KMS-11 (cell line): ENCODE results near the gene VLDLR.
"Not testable (repeated sequence)": the region's sequence is repeated elsewhere in the genome, so short reads cannot be mapped to it uniquely, and the experiment has no call there.

Experiments used
- H2AFZ ChIP-seq: fragments of 200-600 bp; sonication (generic); 2 replicates; pipeline ENCODE4 v1.6.1; 2016; ENCODE audit warnings: antibody characterized with exemption, mixed run types, low read depth
- H3K27ac ChIP-seq: fragments of 200-600 bp; sonication (generic); 2 replicates; pipeline ENCODE4 v1.6.1; 2016; ENCODE audit warnings: mild to moderate bottlenecking, mixed run types
- H3K27me3 ChIP-seq: fragments of 200-600 bp; sonication (generic); 2 replicates; pipeline ENCODE4 v1.6.1; 2017; ENCODE audit warnings: mild to moderate bottlenecking, low read depth, mixed run types, moderate library complexity; ENCODE audit not compliant: insufficient read depth
- H3K36me3 ChIP-seq: fragments of 200-600 bp; sonication (generic); 2 replicates; pipeline ENCODE4 v1.6.1; 2017; ENCODE audit warnings: mild to moderate bottlenecking, mixed run types; ENCODE audit not compliant: insufficient read depth
- H3K4me1 ChIP-seq: fragments of 200-600 bp; sonication (generic); 2 replicates; pipeline ENCODE4 v1.6.1; 2016; ENCODE audit warnings: mild to moderate bottlenecking, low read depth, mixed run types; ENCODE audit not compliant: poor library complexity, severe bottlenecking
- H3K4me2 ChIP-seq: fragments of 200-600 bp; sonication (generic); 2 replicates; pipeline ENCODE4 v1.7.0; 2016; ENCODE audit warnings: mild to moderate bottlenecking, mixed run types
- H3K4me3 ChIP-seq: fragments of 200-600 bp; sonication (generic); IDR thresholded peaks from 2 replicates; pipeline ENCODE4 v1.6.1; 2017; ENCODE audit warnings: low read depth, low read length, mixed read lengths; ENCODE audit not compliant: insufficient read depth
- H3K79me2 ChIP-seq: fragments of 200-600 bp; sonication (generic); 2 replicates; pipeline ENCODE4 v1.6.1; 2016; ENCODE audit warnings: low read depth, mixed run types; ENCODE audit not compliant: insufficient read depth
- H3K9ac ChIP-seq: fragments of 200-600 bp; sonication (generic); 2 replicates; pipeline ENCODE4 v1.6.1; 2016; ENCODE audit warnings: mild to moderate bottlenecking, mixed run types
- H4K20me1 ChIP-seq: fragments of 200-600 bp; sonication (generic); 2 replicates; pipeline ENCODE4 v1.6.1; 2016; ENCODE audit warnings: mild to moderate bottlenecking, mixed run types; ENCODE audit not compliant: insufficient read depth
- TF ChIP-seq, protein P1 (sequence below): fragments of 200-600 bp; sonication (generic); conservative IDR thresholded peaks from 2 replicates; pipeline ENCODE4 v1.6.1; 2017; ENCODE audit warnings: low read depth, mild to moderate bottlenecking, antibody characterized with exemption, low read length, moderate library complexity, mixed read lengths

The VLDLR gene

DNA sequence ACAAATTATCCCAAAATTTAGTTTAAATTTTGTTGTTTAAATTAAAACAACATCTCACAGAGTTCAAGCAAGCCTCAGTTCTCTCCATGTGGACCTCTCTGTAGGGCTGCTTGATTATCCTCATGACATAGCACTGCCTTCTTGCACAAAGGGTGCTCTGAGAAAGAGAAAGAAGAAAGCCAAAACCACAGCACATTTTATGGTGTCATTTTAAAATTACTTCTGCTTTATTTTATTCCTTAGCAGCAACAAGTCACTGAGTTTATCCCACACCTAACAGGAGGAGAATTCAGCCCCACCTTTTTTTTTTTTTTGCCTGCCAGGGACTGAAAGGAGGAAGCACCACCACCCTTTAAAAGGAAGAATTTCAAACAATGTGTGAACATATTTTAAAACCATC is 82.9 kb downstream of the VLDLR start:
- TF ChIP-seq, protein P1, sequence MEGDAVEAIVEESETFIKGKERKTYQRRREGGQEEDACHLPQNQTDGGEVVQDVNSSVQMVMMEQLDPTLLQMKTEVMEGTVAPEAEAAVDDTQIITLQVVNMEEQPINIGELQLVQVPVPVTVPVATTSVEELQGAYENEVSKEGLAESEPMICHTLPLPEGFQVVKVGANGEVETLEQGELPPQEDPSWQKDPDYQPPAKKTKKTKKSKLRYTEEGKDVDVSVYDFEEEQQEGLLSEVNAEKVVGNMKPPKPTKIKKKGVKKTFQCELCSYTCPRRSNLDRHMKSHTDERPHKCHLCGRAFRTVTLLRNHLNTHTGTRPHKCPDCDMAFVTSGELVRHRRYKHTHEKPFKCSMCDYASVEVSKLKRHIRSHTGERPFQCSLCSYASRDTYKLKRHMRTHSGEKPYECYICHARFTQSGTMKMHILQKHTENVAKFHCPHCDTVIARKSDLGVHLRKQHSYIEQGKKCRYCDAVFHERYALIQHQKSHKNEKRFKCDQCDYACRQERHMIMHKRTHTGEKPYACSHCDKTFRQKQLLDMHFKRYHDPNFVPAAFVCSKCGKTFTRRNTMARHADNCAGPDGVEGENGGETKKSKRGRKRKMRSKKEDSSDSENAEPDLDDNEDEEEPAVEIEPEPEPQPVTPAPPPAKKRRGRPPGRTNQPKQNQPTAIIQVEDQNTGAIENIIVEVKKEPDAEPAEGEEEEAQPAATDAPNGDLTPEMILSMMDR = no peak
- Histone ChIP-seq H3K4me3 (no peak overlapping the region), H2AFZ (no peak overlapping the region), H3K4me1 (no peaks in the 10 kb centered on the region), H3K4me2 (no peak overlapping the region), H3K79me2 (no peaks in the 10 kb centered on the region), H4K20me1 (no peaks in the 10 kb centered on the region), H3K9ac (no peak overlapping the region), H3K36me3 (no peaks in the 10 kb centered on the region), H3K27ac (no peak overlapping the region), H3K27me3 (no peaks in the 10 kb centered on the region)

DNA sequence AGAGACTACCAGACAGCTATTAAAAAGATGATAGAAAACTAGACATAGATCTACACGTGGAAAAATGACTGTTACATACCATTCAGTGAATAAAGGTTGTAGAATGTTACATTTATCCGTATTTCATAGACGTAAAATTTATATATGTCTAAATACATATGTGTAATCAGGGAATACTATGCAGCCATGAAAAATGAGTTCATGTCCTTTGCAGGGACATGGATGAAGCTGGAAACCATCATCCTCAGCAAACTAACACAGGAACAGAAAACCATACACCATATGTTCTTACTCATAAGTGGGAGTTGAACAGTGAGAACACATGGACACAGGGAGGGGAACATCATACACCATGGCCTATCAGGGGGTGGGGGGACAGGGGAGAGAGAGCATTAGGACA is 85.7 kb downstream of the VLDLR start:
- not testable (repeated sequence) for H3K27me3 ChIP-seq, H3K27ac ChIP-seq, H3K9ac ChIP-seq, H3K36me3 ChIP-seq, H3K4me1 ChIP-seq, H4K20me1 ChIP-seq, H3K4me2 ChIP-seq, H3K79me2 ChIP-seq, H2AFZ ChIP-seq, H3K4me3 ChIP-seq
